HEK293 (cell line): Measurements from ENCODE around the gene OR1L1.

Experiments used
- CTCF ChIA-PET: fragments of 350-600 bp; formaldehyde crosslinking; extraction: SDS; loops from one replicate; lab custom pipeline; 2021; ENCODE audit warnings: antibody characterized with exemption; lab: Yijun Ruan, JAX
- POLR2A ChIA-PET: fragments of 300-600 bp; formaldehyde crosslinking; extraction: SDS; loops from one replicate; lab custom pipeline; 2020; ENCODE audit warnings: antibody characterized with exemption, inconsistent platforms; lab: Yijun Ruan, JAX
- H3K27ac ChIP-seq: fragments of 200-500 bp; sonication (Bioruptor generic); 2 replicates; pipeline ENCODE4 v1.5.1; 2014; ENCODE audit warnings: low read depth, low read length, control low read depth, inconsistent platforms; ENCODE audit errors: extremely low read depth
- H3K36me3 ChIP-seq, 2 experiments: fragments of 200-500 bp in 1 of 2; sonication (Bioruptor generic) in 1 of 2; 1 replicate in 1 of 2; 2 replicates in 1 of 2; pipeline ENCODE4 v1.5.1; 2014 to 2017; ENCODE audit warnings: inconsistent platforms in 2 of 2, low read length in 2 of 2; ENCODE audit not compliant: control insufficient read depth in 2 of 2, insufficient read depth in 1 of 2
- H3K4me1 ChIP-seq: fragments of 200-500 bp; sonication (Bioruptor generic); 2 replicates; pipeline ENCODE4 v1.5.1; 2014; ENCODE audit warnings: mild to moderate bottlenecking, low read length, inconsistent platforms; ENCODE audit not compliant: control insufficient read depth, insufficient read depth
- H3K4me3 ChIP-seq: 2 replicates; pipeline ENCODE4 v1.5.1; 2011; ENCODE audit warnings: low read depth, mild to moderate bottlenecking, control low read depth, low read length, moderate library complexity
- H3K9me3 ChIP-seq: fragments of 200-500 bp; sonication (Bioruptor generic); 2 replicates; pipeline ENCODE4 v1.5.1; 2014; ENCODE audit warnings: low read depth, low read length, inconsistent platforms; ENCODE audit not compliant: control insufficient read depth, insufficient read depth
- FEZF1 ChIP-seq: fragments of 450-650 bp; formaldehyde crosslinking; IDR thresholded peaks from 2 replicates; pipeline ENCODE4 v1.5.1; 2016; ENCODE audit warnings: missing biosample characterization, missing genetic modification characterization
- GFI1B ChIP-seq: fragments of 450-650 bp; formaldehyde crosslinking; IDR thresholded peaks from 2 replicates; pipeline ENCODE4 v1.5.1; 2016; ENCODE audit warnings: missing biosample characterization, missing genetic modification characterization
- IKZF3 ChIP-seq: fragments of 450-650 bp; IDR thresholded peaks from 2 replicates; pipeline ENCODE4 v1.5.0; 2018; ENCODE audit warnings: missing biosample characterization, mild to moderate bottlenecking, missing genetic modification characterization, moderate library complexity
- OSR2 ChIP-seq: fragments of 450-650 bp; formaldehyde crosslinking; IDR thresholded peaks from 2 replicates; pipeline ENCODE4 v1.5.1; 2016; ENCODE audit warnings: missing biosample characterization, missing genetic modification characterization
- PBX3 ChIP-seq: sonication (generic); formaldehyde crosslinking; IDR thresholded peaks from 2 replicates; pipeline ENCODE4 v1.8.1; 2022; ENCODE audit warnings: mild to moderate bottlenecking, moderate library complexity, missing genetic modification reagents
- ZBTB26 ChIP-seq: fragments of 450-650 bp; formaldehyde crosslinking; optimal IDR thresholded peaks from 2 replicates; pipeline ENCODE3; 2016; ENCODE audit warnings: missing biosample characterization, mild to moderate bottlenecking, missing genetic modification characterization
- ZBTB48 ChIP-seq: fragments of 450-650 bp; formaldehyde crosslinking; IDR thresholded peaks from 2 replicates; pipeline ENCODE4 v1.5.1; 2016; ENCODE audit warnings: missing biosample characterization, missing genetic modification characterization
- ZBTB6 ChIP-seq: fragments of 450-650 bp; formaldehyde crosslinking; IDR thresholded peaks from 2 replicates; pipeline ENCODE4 v1.5.1; 2017; ENCODE audit warnings: missing biosample characterization, missing genetic modification characterization
- ZNF112 ChIP-seq: fragments of 450-650 bp; formaldehyde crosslinking; IDR thresholded peaks from 2 replicates; pipeline ENCODE4 v1.5.0; 2017; ENCODE audit warnings: missing biosample characterization, missing genetic modification characterization
- ZNF148 ChIP-seq: fragments of 450-650 bp; formaldehyde crosslinking; IDR thresholded peaks from 2 replicates; pipeline ENCODE4 v1.5.0; 2017; ENCODE audit warnings: missing biosample characterization, missing genetic modification characterization, borderline replicate concordance
- ZNF211 ChIP-seq: fragments of 450-650 bp; formaldehyde crosslinking; IDR thresholded peaks from 2 replicates; pipeline ENCODE4 v1.5.1; 2016; ENCODE audit warnings: low read depth, missing biosample characterization, missing genetic modification characterization
- ZNF324 ChIP-seq: fragments of 450-650 bp; formaldehyde crosslinking; IDR thresholded peaks from 2 replicates; pipeline ENCODE4 v1.5.1; 2016; ENCODE audit warnings: missing biosample characterization, missing genetic modification characterization
- ZNF341 ChIP-seq: fragments of 450-650 bp; formaldehyde crosslinking; IDR thresholded peaks from 2 replicates; pipeline ENCODE4; 2016; ENCODE audit warnings: low read depth, missing biosample characterization, missing genetic modification characterization
- ZNF362 ChIP-seq: fragments of 450-650 bp; formaldehyde crosslinking; IDR thresholded peaks from 2 replicates; pipeline ENCODE4 v1.5.1; 2016; ENCODE audit warnings: missing biosample characterization, missing genetic modification characterization
- ZNF404 ChIP-seq: fragments of 450-650 bp; formaldehyde crosslinking; IDR thresholded peaks from 2 replicates; pipeline ENCODE4 v1.5.1; 2017; ENCODE audit warnings: missing biosample characterization, missing genetic modification characterization
- ZNF423 ChIP-seq: fragments of 450-650 bp; formaldehyde crosslinking; IDR thresholded peaks from 2 replicates; pipeline ENCODE4 v1.5.1; 2016; ENCODE audit warnings: missing biosample characterization, missing genetic modification characterization
- ZNF426 ChIP-seq: fragments of 450-650 bp; formaldehyde crosslinking; IDR thresholded peaks from 2 replicates; pipeline ENCODE4 v1.5.1; 2017; ENCODE audit warnings: missing biosample characterization, missing genetic modification characterization, mild to moderate bottlenecking, inconsistent platforms, moderate library complexity
- ZNF561 ChIP-seq: fragments of 450-650 bp; IDR thresholded peaks from 2 replicates; pipeline ENCODE4 v1.5.1; 2018; ENCODE audit warnings: missing biosample characterization, missing genetic modification characterization, borderline replicate concordance
- ZNF629 ChIP-seq: fragments of 450-650 bp; formaldehyde crosslinking; IDR thresholded peaks from 2 replicates; pipeline ENCODE4 v1.5.1; 2017; ENCODE audit warnings: missing biosample characterization, missing genetic modification characterization
- ZSCAN16 ChIP-seq: fragments of 450-650 bp; formaldehyde crosslinking; IDR thresholded peaks from 2 replicates; pipeline ENCODE4 v1.5.1; 2016; ENCODE audit warnings: missing biosample characterization, missing genetic modification characterization

The OR1L1 gene

GRCh38 chr9:122661416-122661815 is at the start of gene OR1L1:
OR1L1 (plus strand) TSS chr9:122661716; CDS start chr9:122661716, 0 bp downstream.
- ChIA-PET POLR2A (no interaction called here), CTCF (no interaction called here)
- Histone ChIP-seq H3K9me3 (no peaks in the 10 kb centered on the region), H3K27ac (no peak within 1 kb of the TSS), H3K36me3 (no peaks in the 10 kb centered on the region), H3K4me3 (no peak within 1 kb of the TSS), H3K4me1 (no peaks in the 10 kb centered on the region)
- TF ChIP-seq IKZF3 (tag by site-specific recombination): no peak
- TF ChIP-seq ZNF341 (tag by site-specific recombination): no peak
- TF ChIP-seq ZBTB26 (tag by site-specific recombination): no peak
- no peak for TF ChIP-seq ZNF561 (tag by site-specific recombination)
- TF ChIP-seq ZBTB6: no peak
- TF ChIP-seq, all 188 proteins: peak for 0

GRCh38 chr9:122614362-122614761 is 47.2 kb upstream of the OR1L1 start, which contains the start of gene OR1Q1:
OR1Q1 (plus strand) TSS chr9:122614738; CDS start chr9:122614738, 0 bp downstream.
- ChIA-PET CTCF (interaction anchor here (1.0 kb wide), 1 partner anchor 8 kb away, joined by 3 read pairs; no protein-coding TSS in a partner anchor), POLR2A (no interaction called here)
- no peak within 1 kb of the TSS for H3K27ac ChIP-seq
- no peak within 1 kb of the TSS for H3K4me3 ChIP-seq
- H3K4me1 ChIP-seq: no peaks in the 10 kb centered on the region
- no peaks in the 10 kb centered on the region for H3K9me3 ChIP-seq
- H3K36me3 ChIP-seq: no peaks in the 10 kb centered on the region
- no peak for TF ChIP-seq ZNF362
- TF ChIP-seq ZSCAN16 (tag by site-specific recombination): no peak
- no peak for TF ChIP-seq FEZF1 (tag by site-specific recombination)
- no peak for TF ChIP-seq PBX3
- no peak for TF ChIP-seq ZNF426
- no peak for TF ChIP-seq ZNF324 (tag by site-specific recombination)
- TF ChIP-seq ZNF404: no peak
- no peak for TF ChIP-seq ZNF148 (tag by site-specific recombination)
- TF ChIP-seq ZNF211 (tag by site-specific recombination): no peak
- no peak for TF ChIP-seq OSR2 (tag by site-specific recombination)
- no peak for TF ChIP-seq ZNF423
- no peak for TF ChIP-seq ZNF112 (tag by site-specific recombination)
- TF ChIP-seq GFI1B: no peak
- TF ChIP-seq ZBTB48 (tag by site-specific recombination): no peak
- no peak for TF ChIP-seq ZNF629
